Panc1 (cell line): ENCODE measurements around the gene MICAL2. TPM values are rescaled to one million over a fixed set of nuclear protein-coding genes. Genes with fewer than 3 reads are reported as not detected.

ENCODE experiments used
- ATAC-seq: fragments of 200-7000 bp; cut with Tn5 transposase; 2 replicates; pipeline ENCODE4 v1.9.1; 2020; ENCODE audit warnings: mild to moderate bottlenecking, moderate library complexity
- BruUV-seq: library from RNA; stranded (reverse); fragments of 400-500 nt; replicated peaks from 2 replicates; lab custom pipeline; 2021; lab: Mats Ljungman, UMichigan
- CTCF ChIA-PET: fragments of 300-600 bp; sonication (Branson Sonifier 250); formaldehyde crosslinking; loops from one replicate; lab custom pipeline; 2022; ENCODE audit warnings: antibody characterized with exemption; lab: Charles Lee
- POLR2A ChIA-PET: fragments of 300-600 bp; sonication (Branson Sonifier 250); formaldehyde crosslinking; loops from one replicate; lab custom pipeline; 2022; ENCODE audit warnings: antibody characterized with exemption; lab: Charles Lee
- DNase-seq: peaks from one replicate; pipeline ENCODE4 v3.0.0-alpha.2; 2010; ENCODE audit warnings: low read depth, low spot score
- H3K27ac ChIP-seq: 2 replicates; pipeline ENCODE4 v1.5.1; 2011; ENCODE audit warnings: mild to moderate bottlenecking, low read length, inconsistent platforms
- H3K27me3 ChIP-seq: fragments of 200-500 bp; sonication (Bioruptor generic); 2 replicates; pipeline ENCODE4 v1.6.0; 2014; ENCODE audit warnings: low read length, inconsistent platforms; ENCODE audit not compliant: control insufficient read depth, insufficient read depth
- H3K36me3 ChIP-seq: fragments of 200-500 bp; sonication (Bioruptor generic); 2 replicates; pipeline ENCODE4 v1.5.1; 2014; ENCODE audit warnings: inconsistent platforms, mild to moderate bottlenecking, low read length, moderate library complexity; ENCODE audit not compliant: control insufficient read depth, insufficient read depth
- H3K4me1 ChIP-seq: 2 replicates; pipeline ENCODE4 v1.5.1; 2011; ENCODE audit warnings: inconsistent platforms, mild to moderate bottlenecking, low read length, moderate library complexity; ENCODE audit not compliant: control insufficient read depth, insufficient read depth
- H3K4me3 ChIP-seq, 2 experiments: 2 replicates each; pipeline ENCODE4 v1.5.1; 2011 to 2012; ENCODE audit warnings: low read depth in 2 of 2, low read length in 2 of 2, mild to moderate bottlenecking in 2 of 2, inconsistent platforms in 1 of 2, moderate library complexity in 1 of 2
- H3K9me3 ChIP-seq: fragments of 200-500 bp; sonication (Bioruptor generic); 2 replicates; pipeline ENCODE4 v1.5.1; 2014; ENCODE audit warnings: low read depth, mild to moderate bottlenecking, inconsistent platforms, low read length, moderate library complexity; ENCODE audit not compliant: control insufficient read depth, insufficient read depth
- CTCF ChIP-seq: fragments of 450-650 bp; IDR thresholded peaks from 2 replicates; pipeline ENCODE4 v1.5.1; 2017; ENCODE audit warnings: mild to moderate bottlenecking
- POLR2AphosphoS5 ChIP-seq: IDR thresholded peaks from 2 replicates; pipeline ENCODE4 v1.6.1; 2012; ENCODE audit warnings: mild to moderate bottlenecking, low read depth, low read length, moderate library complexity
- SIN3A ChIP-seq: IDR thresholded peaks from 2 replicates; pipeline ENCODE4 v1.6.1; 2012; ENCODE audit warnings: low read depth, mild to moderate bottlenecking, low read length, moderate library complexity, borderline replicate concordance; ENCODE audit not compliant: insufficient read depth
- TCF7L2 ChIP-seq: IDR thresholded peaks from 2 replicates; pipeline ENCODE4 v1.6.1; 2011; ENCODE audit warnings: mild to moderate bottlenecking, low read depth, low read length, inconsistent platforms
- in situ Hi-C: cut with HindIII; loops from 2 replicates; pipeline ENCODE4 v1.10.0; 2016; ENCODE audit warnings: low sequenced_read_pairs, low pct_unique_long_range_greater_than_20kb
- intact Hi-C: fragments of 100-400 bp; cut with micrococcal nuclease; formaldehyde crosslinking; loops from one replicate; pipeline ENCODE4 v1.10.0; 2022; ENCODE audit not compliant: unreplicated experiment
- total RNA-seq: library from RNA; stranded (reverse); gene quantifications from one replicate; pipeline ENCODE4 v1.2.1, GENCODE V29; 2021; ENCODE audit not compliant: unreplicated experiment
- TF ChIP-seq, protein P1 (sequence below), 2 experiments: IDR thresholded peaks; 2 replicates each; pipeline ENCODE4 v1.6.1; 2011 to 2012; ENCODE audit warnings: low read depth in 2 of 2, control low read depth in 1 of 2, low read length in 1 of 2, mild to moderate bottlenecking in 1 of 2, moderate library complexity in 1 of 2; ENCODE audit not compliant: insufficient read depth in 1 of 2

MICAL2 gene
- total RNA-seq, 1 experiment from 2014 or later, result 199 TPM

GRCh38 chr11:12298610-12299009 lies 188.2 kb downstream of the MICAL2 start:
- ATAC-seq, result no peak
- no peak for DNase-seq
- TF ChIP-seq CTCF (no peak), SIN3A (no peak), POLR2AphosphoS5 (no peak), TCF7L2 (no peak)
- TF ChIP-seq, protein P1, sequence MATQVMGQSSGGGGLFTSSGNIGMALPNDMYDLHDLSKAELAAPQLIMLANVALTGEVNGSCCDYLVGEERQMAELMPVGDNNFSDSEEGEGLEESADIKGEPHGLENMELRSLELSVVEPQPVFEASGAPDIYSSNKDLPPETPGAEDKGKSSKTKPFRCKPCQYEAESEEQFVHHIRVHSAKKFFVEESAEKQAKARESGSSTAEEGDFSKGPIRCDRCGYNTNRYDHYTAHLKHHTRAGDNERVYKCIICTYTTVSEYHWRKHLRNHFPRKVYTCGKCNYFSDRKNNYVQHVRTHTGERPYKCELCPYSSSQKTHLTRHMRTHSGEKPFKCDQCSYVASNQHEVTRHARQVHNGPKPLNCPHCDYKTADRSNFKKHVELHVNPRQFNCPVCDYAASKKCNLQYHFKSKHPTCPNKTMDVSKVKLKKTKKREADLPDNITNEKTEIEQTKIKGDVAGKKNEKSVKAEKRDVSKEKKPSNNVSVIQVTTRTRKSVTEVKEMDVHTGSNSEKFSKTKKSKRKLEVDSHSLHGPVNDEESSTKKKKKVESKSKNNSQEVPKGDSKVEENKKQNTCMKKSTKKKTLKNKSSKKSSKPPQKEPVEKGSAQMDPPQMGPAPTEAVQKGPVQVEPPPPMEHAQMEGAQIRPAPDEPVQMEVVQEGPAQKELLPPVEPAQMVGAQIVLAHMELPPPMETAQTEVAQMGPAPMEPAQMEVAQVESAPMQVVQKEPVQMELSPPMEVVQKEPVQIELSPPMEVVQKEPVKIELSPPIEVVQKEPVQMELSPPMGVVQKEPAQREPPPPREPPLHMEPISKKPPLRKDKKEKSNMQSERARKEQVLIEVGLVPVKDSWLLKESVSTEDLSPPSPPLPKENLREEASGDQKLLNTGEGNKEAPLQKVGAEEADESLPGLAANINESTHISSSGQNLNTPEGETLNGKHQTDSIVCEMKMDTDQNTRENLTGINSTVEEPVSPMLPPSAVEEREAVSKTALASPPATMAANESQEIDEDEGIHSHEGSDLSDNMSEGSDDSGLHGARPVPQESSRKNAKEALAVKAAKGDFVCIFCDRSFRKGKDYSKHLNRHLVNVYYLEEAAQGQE (IDR thresholded peaks at IDR 0.05; ENCODE audit: insufficient read depth in 1 of 2, low read depth in 2 of 2, low read length in 1 of 2), result no peak
- H3K36me3 ChIP-seq, result no peaks in the 10 kb centered on the region
- in situ Hi-C loops, result no loop called here
- no peak overlapping the region for H3K4me3 ChIP-seq
- peaks cover 13% of the 10 kb centered on the region; the same call in 1 of the 2 replicates for H3K9me3 ChIP-seq
- no peaks in the 10 kb centered on the region for H3K4me1 ChIP-seq
- CTCF ChIA-PET, result no interaction called here
- no peak overlapping the region for H3K27ac ChIP-seq
- POLR2A ChIA-PET, result no interaction called here
- no TSS peak for BruUV-seq
- intact Hi-C loops, result no loop called here
- no peaks in the 10 kb centered on the region for H3K27me3 ChIP-seq

GRCh38 chr11:12301379-12301778 lies 191.0 kb downstream of the MICAL2 start:
- ATAC-seq (no peak), DNase-seq (no peak)
- POLR2A ChIA-PET, result interaction anchor here (0.5 kb wide), 1 partner anchor 301 kb away, joined by 4 read pairs; no protein-coding TSS in a partner anchor
- in situ Hi-C loops (no loop called here), intact Hi-C loops (no loop called here)
- H3K27me3 ChIP-seq, result no peaks in the 10 kb centered on the region
- H3K36me3 ChIP-seq, result no peaks in the 10 kb centered on the region
- H3K9me3 ChIP-seq, result peaks cover 13% of the 10 kb centered on the region; the same call in 1 of the 2 replicates
- no TSS peak for BruUV-seq
- H3K4me3 ChIP-seq, result no peak overlapping the region
- CTCF ChIA-PET, result interaction anchor here (0.7 kb wide), 1 partner anchor 588 kb away, joined by 3 read pairs; no protein-coding TSS in a partner anchor
- TF ChIP-seq TCF7L2 (no peak), SIN3A (no peak), CTCF (no peak), POLR2AphosphoS5 (no peak)
- TF ChIP-seq, protein P1 (IDR thresholded peaks at IDR 0.05; ENCODE audit: insufficient read depth in 1 of 2, low read depth in 2 of 2, low read length in 1 of 2), result no peak
- H3K27ac ChIP-seq, result no peak overlapping the region
- no peaks in the 10 kb centered on the region for H3K4me1 ChIP-seq
